Chondrocyte (in vitro differentiated cells): ENCODE data around the gene CYP20A1. TPM values are rescaled to one million over a fixed set of nuclear protein-coding genes. Genes with fewer than 3 reads are reported as not detected.

Experiments
- DNase-seq: peaks from one replicate; pipeline ENCODE4 v3.0.0; 2021; ENCODE audit warnings: mixed read lengths, low spot score
- H3K27ac Mint-ChIP-seq: one replicate; pipeline ENCODE4 v1.8.0; 2021; ENCODE audit warnings: mild to moderate bottlenecking, moderate library complexity, mixed read lengths; ENCODE audit not compliant: unreplicated experiment
- H3K27me3 Mint-ChIP-seq: 2 replicates; pipeline ENCODE4 v1.8.0; 2021; ENCODE audit warnings: low read depth, mixed read lengths
- H3K36me3 Mint-ChIP-seq: 2 replicates; pipeline ENCODE4 v1.8.0; 2021; ENCODE audit warnings: low read depth, mixed read lengths
- H3K4me1 Mint-ChIP-seq: 2 replicates; pipeline ENCODE4 v1.8.0; 2021; ENCODE audit warnings: low read depth, mild to moderate bottlenecking, mixed read lengths
- H3K4me3 Mint-ChIP-seq: one replicate; pipeline ENCODE4 v1.8.0; 2021; ENCODE audit warnings: mild to moderate bottlenecking, moderate library complexity, mixed read lengths; ENCODE audit not compliant: unreplicated experiment
- H3K9me3 Mint-ChIP-seq: 2 replicates; pipeline ENCODE4 v1.8.0; 2021; ENCODE audit warnings: low read depth, mixed read lengths
- CTCF ChIP-seq: fragments of 200-600 bp; sonication (generic); IDR thresholded peaks from 2 replicates; pipeline ENCODE4 v1.5.0; 2021; ENCODE audit warnings: antibody characterized with exemption, mild to moderate bottlenecking, moderate library complexity
- total RNA-seq: library from RNA; stranded (reverse); gene quantifications from 3 replicates; pipeline ENCODE4 v1.2.1, GENCODE V29; 2021

Gene CYP20A1
- total RNA-seq, 1 donor from 2014 or later: 30.7 TPM

GRCh38 chr2:203352604-203353255, 113.9 kb downstream of the CYP20A1 start:
- Mint-ChIP-seq H3K27me3 (no peaks in the 10 kb centered on the region), H3K36me3 (no peaks in the 10 kb centered on the region), H3K4me1 (no peaks in the 10 kb centered on the region), H3K27ac (no peak overlapping the region), H3K4me3 (no peak overlapping the region), H3K9me3 (no peaks in the 10 kb centered on the region)
- TF ChIP-seq CTCF: no peak
- DNase-seq: no peak

GRCh38 chr2:203354966-203355365, 116.1 kb downstream of the CYP20A1 start:
- no peaks in the 10 kb centered on the region for H3K36me3 Mint-ChIP-seq
- H3K27ac Mint-ChIP-seq: peak overlapping the region; percentile 23
- no peaks in the 10 kb centered on the region for H3K27me3 Mint-ChIP-seq
- peaks cover 4% of the 10 kb centered on the region for H3K4me1 Mint-ChIP-seq
- no peak overlapping the region for H3K4me3 Mint-ChIP-seq
- no peak for TF ChIP-seq CTCF
- H3K9me3 Mint-ChIP-seq: no peaks in the 10 kb centered on the region
- no peak for DNase-seq

Other genes with a start within 250 kb of the CYP20A1 start
- gene NBEAL1, start 224.1 kb upstream of the CYP20A1 start, total RNA-seq: 37.9 to 41.4 TPM (median 38.7 TPM) in 3 replicates
- gene ABI2, start 89.4 kb downstream of the CYP20A1 start, total RNA-seq: 48.1 to 49.0 TPM (median 48.8 TPM) in 3 replicates